Measurements from ENCODE around the gene PTPRM.

The PTPRM gene

DNA sequence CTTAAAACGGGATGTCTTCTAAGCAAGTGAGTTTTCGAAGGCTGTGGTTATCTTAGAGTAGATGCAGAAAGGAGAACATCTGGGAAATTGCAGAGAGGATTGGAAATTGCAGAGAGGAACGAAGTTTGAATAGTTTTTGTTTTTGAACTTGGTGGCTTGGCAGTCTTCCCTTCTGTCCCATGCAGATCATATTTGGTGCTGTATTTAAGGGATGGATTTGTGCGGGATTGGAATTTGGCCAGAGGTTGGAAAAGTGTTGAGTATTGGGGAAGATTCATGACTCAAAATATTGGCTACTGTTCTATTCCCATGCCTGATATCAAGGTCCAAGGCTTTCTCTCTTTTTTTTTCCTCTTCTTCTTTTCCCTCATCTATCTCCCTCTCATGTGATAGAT lies 18.2 kb downstream of the PTPRM start:
- TF ChIP-seq, protein P1, sequence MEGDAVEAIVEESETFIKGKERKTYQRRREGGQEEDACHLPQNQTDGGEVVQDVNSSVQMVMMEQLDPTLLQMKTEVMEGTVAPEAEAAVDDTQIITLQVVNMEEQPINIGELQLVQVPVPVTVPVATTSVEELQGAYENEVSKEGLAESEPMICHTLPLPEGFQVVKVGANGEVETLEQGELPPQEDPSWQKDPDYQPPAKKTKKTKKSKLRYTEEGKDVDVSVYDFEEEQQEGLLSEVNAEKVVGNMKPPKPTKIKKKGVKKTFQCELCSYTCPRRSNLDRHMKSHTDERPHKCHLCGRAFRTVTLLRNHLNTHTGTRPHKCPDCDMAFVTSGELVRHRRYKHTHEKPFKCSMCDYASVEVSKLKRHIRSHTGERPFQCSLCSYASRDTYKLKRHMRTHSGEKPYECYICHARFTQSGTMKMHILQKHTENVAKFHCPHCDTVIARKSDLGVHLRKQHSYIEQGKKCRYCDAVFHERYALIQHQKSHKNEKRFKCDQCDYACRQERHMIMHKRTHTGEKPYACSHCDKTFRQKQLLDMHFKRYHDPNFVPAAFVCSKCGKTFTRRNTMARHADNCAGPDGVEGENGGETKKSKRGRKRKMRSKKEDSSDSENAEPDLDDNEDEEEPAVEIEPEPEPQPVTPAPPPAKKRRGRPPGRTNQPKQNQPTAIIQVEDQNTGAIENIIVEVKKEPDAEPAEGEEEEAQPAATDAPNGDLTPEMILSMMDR (conservative IDR thresholded peaks at IDR 0.05; ENCODE audit: low read depth, low read length), result no peak
- Histone ChIP-seq H3K4me3 (IDR thresholded peaks at IDR 0.05; ENCODE audit: insufficient read depth, low read depth, low read length) (no peak overlapping the region), H3K9ac (no peak overlapping the region), H3K27me3 (ENCODE audit: insufficient read depth, low read depth) (no peaks in the 10 kb centered on the region), H3K27ac (no peak overlapping the region), H3K79me2 (ENCODE audit: insufficient read depth, low read depth) (peaks cover 20% of the 10 kb centered on the region; the same call in 1 of the 2 replicates), H2AFZ (ENCODE audit: low read depth) (no peak overlapping the region), H3K4me2 (no peak overlapping the region), H3K36me3 (ENCODE audit: insufficient read depth) (no peaks in the 10 kb centered on the region), H3K4me1 (ENCODE audit: low read depth, poor library complexity, severe bottlenecking) (peaks cover 10% of the 10 kb centered on the region), H4K20me1 (ENCODE audit: insufficient read depth) (no peaks in the 10 kb centered on the region)

DNA sequence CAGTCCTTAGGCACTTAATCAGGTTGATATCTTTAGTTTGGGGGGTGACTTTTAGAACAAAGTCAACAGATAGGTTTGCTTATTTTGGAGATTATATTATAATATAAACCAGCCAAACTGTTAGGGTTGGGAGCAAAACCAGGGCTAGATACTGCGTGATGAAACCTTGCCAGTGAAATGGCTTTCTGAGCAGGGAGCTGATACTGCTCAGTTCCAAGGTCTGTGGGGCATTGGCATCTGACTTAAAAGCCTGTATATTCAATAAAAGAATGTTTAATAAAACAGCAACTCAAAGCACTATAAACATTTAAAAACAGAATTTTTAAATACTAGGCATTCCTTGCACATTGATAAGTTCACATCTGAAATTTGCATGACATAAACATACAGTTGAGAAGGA lies 19.3 kb downstream of the PTPRM start:
- H3K27ac ChIP-seq, result no peak overlapping the region
- no peak overlapping the region for H3K4me2 ChIP-seq
- H4K20me1 ChIP-seq (ENCODE audit: insufficient read depth), result no peaks in the 10 kb centered on the region
- TF ChIP-seq, protein P1 (conservative IDR thresholded peaks at IDR 0.05; ENCODE audit: low read depth, low read length), result no peak
- H3K4me1 ChIP-seq (ENCODE audit: low read depth, poor library complexity, severe bottlenecking), result peaks cover 19% of the 10 kb centered on the region
- H3K4me3 ChIP-seq (IDR thresholded peaks at IDR 0.05; ENCODE audit: insufficient read depth, low read depth, low read length), result no peak overlapping the region
- H3K79me2 ChIP-seq (ENCODE audit: insufficient read depth, low read depth), result peaks cover 19% of the 10 kb centered on the region; the same call in 1 of the 2 replicates
- H2AFZ ChIP-seq (ENCODE audit: low read depth), result no peak overlapping the region
- no peak overlapping the region for H3K9ac ChIP-seq
- no peaks in the 10 kb centered on the region for H3K36me3 ChIP-seq (ENCODE audit: insufficient read depth)
- H3K27me3 ChIP-seq (ENCODE audit: insufficient read depth, low read depth), result no peaks in the 10 kb centered on the region

DNA sequence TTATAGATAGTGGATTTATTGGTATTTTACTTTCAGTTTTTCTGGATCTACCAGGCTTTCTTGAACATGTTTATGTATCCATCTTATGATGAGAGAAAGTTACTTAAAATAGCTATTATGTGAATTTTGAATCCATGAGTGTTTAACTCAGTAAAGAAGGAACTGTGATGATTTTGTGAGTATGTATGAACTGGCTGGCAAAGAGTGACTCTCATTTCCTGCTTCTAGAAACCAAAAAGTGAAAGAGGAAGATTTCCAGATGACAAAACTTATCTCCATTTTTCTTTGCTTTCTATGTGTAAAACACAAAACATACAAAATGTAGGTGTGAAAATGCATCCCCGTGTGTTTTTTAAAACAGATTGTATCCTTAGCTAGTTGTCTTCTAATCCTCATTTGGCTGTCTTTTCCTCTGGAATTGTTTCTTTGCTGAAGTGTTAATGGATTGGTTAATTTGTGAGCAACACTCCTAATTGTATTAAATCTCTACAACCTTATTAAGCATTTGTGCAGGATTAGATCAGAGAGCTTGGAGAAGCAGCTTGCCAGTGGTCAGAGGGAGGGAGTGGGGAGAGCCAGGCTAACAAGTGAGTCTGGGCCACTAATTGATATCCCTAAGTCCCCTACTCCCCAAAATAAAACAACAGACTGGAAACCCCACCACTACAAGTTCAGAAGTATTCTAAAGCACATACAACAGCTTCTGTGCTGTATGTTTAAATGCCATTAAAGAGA lies 23.9 kb downstream of the PTPRM start:
- TF ChIP-seq, protein P1 (conservative IDR thresholded peaks at IDR 0.05; ENCODE audit: low read depth, low read length), result no peak
- peaks cover 13% of the 10 kb centered on the region for H3K4me1 ChIP-seq (ENCODE audit: low read depth, poor library complexity, severe bottlenecking)
- H3K27me3 ChIP-seq (ENCODE audit: insufficient read depth, low read depth), result no peaks in the 10 kb centered on the region
- H3K4me2 ChIP-seq, result no peak overlapping the region; the same call in 1 of the 2 replicates
- no peak overlapping the region for H2AFZ ChIP-seq (ENCODE audit: low read depth)
- no peaks in the 10 kb centered on the region for H4K20me1 ChIP-seq (ENCODE audit: insufficient read depth)
- no peak overlapping the region for H3K27ac ChIP-seq
- no peak overlapping the region for H3K9ac ChIP-seq
- H3K4me3 ChIP-seq (IDR thresholded peaks at IDR 0.05; ENCODE audit: insufficient read depth, low read depth, low read length), result no peak overlapping the region
- no peaks in the 10 kb centered on the region for H3K36me3 ChIP-seq (ENCODE audit: insufficient read depth)
- H3K79me2 ChIP-seq (ENCODE audit: insufficient read depth, low read depth), result 0 out of 2 replicates have a peak, but pooled peaks cover 12% of the 10 kb centered on the region

DNA sequence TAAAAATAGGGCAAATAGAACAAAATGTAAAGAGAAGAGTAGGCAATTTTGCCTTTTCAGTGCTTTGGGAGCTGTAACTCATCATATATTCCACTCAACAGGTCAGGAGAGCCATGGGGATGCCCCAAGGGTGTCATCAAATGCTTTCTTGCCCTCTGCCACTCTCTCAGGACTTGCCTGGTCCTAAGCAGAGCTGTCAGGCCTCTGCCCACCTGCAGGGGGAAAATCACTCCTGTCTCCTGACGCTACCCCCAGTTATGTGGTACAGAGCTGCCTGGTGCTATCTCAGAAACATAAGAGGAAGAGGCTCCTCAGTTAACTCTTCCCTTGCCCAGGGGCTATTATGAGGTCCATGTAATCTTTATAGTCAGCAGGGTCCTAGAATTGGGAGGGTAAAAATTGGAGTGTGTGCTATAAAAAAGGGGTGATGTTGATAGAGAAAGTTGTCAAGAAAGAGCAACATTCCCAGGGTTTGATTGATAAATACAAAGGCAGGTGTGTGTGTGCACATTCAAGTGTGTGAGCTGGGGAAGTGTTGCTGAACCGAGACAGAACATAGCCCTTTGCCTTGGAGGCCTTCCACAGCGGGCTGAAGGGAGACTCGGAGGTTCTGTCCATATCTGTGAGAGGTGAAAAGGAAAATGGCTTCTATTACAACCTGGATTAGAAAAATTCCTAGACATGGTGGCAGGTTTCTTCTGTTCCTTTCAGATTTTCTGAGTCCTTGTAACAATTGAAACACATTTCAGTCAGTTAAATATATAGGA lies 25.4 kb downstream of the PTPRM start:
- no peak overlapping the region for H3K4me2 ChIP-seq
- peaks cover 16% of the 10 kb centered on the region for H3K4me1 ChIP-seq (ENCODE audit: low read depth, poor library complexity, severe bottlenecking)
- H3K79me2 ChIP-seq (ENCODE audit: insufficient read depth, low read depth), result 0 out of 2 replicates have a peak, but pooled peaks cover 18% of the 10 kb centered on the region
- no peak overlapping the region for H3K9ac ChIP-seq
- no peak overlapping the region for H2AFZ ChIP-seq (ENCODE audit: low read depth)
- H4K20me1 ChIP-seq (ENCODE audit: insufficient read depth), result no peaks in the 10 kb centered on the region
- H3K27me3 ChIP-seq (ENCODE audit: insufficient read depth, low read depth), result no peaks in the 10 kb centered on the region
- no peak overlapping the region for H3K27ac ChIP-seq
- H3K36me3 ChIP-seq (ENCODE audit: insufficient read depth), result no peaks in the 10 kb centered on the region
- H3K4me3 ChIP-seq (IDR thresholded peaks at IDR 0.05; ENCODE audit: insufficient read depth, low read depth, low read length), result no peak overlapping the region
- TF ChIP-seq, protein P1 (conservative IDR thresholded peaks at IDR 0.05; ENCODE audit: low read depth, low read length), result no peak

Data from KMS-11 (cell line).